Stimulated activated CD8-positive, alpha-beta memory T cell treated with anti-CD3 and anti-CD28 coated beads, Interleukin-2, amount 100 ng/mL, for 1 hour (primary cell): ENCODE data around the gene FBXL2.
A peak's percentile ranks its signal among the peaks of the same experiment; 100 is the strongest.
"Not testable (repeated sequence)": the region's sequence is repeated elsewhere in the genome, so short reads cannot be mapped to it uniquely, and the experiment has no call there.

Source experiments
- DNase-seq, 2 donors: peaks; one replicate each; pipeline ENCODE4 v3.0.0-alpha.2; 2020; ENCODE audit warnings: low read depth in 2 of 2

The FBXL2 gene

DNA sequence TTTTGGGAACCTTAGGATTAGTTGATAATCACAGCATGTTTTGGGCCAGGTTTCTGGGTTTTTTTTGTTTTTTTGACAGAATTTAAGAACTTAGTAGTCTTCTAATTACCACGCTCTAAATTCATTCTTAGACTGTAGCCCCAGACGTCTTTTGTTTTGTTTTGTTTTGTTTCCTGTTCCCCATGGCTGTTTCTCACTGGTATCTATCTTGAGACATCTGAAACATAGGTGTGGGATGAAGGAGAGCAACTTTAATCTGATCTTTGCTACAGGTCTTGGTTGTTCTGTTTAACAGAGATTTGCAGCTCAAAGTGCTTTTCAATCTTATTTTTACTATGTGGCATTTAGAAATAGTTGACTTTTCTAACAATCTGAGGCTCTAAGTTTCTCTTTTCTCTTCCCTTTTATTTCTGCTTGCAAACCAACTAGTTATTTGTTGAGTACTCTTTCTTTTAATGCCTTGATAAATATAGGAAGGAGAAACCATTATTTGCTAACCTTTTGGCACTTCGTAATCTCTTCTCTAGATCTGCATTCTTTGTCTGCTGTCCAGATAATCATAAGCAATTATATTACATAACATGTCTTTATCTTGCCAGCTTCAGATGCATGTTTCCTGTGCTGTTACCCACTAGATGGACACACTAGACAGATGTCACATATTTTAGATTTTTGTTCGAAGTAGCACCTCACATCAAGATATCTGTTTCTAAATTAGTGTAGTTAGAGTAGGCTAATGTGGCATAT is 40.9 kb downstream of the FBXL2 start:
- DNase-seq, result no peak

DNA sequence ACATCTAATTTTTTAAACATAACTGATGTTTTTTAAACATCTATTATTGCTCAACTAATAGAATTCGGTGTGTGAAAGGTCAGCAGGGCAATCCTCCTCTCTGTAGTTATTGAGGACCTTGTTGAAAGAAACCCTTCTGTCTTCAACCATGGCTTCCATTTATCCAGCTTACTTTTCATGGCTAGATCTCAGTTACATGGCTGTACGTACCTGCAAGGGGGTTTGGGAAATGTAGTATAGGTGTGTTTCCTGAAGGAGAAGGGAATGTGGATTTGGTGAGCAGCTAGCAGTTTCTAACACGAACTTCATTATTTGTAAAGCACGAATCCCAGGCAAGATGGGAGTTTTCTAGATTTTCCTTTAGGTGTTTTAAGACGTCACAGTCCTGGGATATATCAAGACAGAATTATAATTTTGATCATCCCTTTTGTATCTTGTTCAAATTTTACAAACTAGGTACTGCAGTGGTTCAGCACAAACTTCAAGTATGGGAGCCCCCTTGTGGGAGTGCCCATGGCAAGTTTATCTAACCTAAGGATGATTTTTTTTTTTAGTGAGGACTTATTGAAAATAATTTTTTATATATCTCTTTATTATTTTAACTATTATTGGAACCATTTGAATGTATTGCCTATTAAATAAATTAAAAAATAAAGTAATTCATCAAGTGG is 41.6 kb downstream of the FBXL2 start:
- DNase-seq, result no peak

DNA sequence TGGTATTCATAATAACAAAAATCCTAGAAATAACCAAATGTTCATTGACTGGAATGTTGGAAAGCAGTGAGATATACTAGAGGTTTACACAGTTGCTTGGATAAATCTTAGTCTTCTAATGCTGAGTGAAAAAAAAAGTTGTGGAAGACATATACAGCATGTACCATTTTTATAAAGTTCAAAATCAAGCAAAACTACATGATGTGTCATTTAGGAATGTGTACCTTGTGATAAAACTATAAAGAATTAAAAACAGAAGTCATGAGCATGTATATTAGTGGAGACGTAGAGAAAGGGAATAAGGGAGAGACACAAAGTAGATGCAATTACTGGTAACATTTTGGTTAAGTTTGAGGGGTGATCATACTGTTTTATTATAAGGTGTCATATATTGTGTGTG is 45.2 kb downstream of the FBXL2 start:
- DNase-seq, result no peak

DNA sequence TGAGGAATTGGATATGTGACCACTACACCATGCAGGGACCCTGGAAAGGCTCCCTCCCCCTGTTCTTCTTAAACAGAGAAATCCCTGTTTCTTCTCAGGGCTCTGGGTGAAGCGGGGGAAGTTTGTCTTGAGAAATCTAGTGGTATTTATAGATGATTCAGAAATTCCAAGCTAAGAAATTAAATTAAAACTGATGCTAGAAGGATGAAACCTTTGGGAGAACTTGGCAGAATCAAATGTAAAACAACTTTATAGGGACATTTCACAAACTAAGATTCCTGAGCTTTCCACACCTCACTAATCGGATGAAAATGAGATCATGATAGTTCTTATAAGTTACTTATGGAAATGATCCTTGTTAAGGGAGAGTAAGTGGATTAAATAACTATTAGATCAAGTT is 54.2 kb downstream of the FBXL2 start:
- DNase-seq, result no peak

DNA sequence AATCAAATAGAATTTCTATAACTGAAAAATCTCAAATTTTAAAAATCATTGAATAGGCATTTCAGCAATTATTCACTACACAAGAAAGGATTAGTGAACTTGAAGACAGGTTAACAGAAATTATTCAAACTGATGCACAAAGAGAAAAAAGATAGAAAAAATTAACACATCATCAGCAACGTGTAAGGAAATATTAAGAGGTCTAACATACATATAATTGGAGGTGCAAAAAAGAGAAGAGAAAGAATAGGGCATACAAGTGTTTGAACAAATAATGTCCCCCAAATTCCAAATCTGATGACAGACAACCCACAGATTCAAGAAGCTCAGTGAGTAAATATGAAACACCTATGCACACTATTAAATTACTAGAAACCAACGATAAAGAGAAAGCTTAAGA is 57.1 kb downstream of the FBXL2 start:
- no peak for DNase-seq

DNA sequence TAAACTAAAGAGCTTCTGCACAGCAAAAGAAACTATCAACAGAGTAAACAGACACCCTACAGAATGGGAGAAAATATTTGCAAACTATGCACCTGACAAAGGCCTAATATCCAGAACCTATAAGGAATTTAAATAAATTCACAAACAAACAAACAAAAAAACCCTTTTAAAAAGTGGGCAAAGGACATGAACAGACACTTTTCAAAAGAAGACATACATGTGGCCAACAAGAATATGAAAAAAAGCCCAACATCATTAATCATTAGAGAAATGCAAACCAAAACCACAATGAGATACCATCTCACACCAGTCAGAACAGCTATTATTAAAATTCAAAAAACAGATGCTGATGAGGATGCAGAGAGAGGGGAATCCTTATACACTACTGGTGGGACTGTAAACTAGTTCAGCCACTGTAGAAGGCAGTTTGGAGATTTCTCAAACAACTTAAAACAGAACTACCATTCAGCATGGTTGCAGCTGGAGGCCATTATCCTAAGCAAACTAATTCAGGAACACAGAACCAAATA is 61.8 kb downstream of the FBXL2 start:
- not testable (repeated sequence) for DNase-seq

DNA sequence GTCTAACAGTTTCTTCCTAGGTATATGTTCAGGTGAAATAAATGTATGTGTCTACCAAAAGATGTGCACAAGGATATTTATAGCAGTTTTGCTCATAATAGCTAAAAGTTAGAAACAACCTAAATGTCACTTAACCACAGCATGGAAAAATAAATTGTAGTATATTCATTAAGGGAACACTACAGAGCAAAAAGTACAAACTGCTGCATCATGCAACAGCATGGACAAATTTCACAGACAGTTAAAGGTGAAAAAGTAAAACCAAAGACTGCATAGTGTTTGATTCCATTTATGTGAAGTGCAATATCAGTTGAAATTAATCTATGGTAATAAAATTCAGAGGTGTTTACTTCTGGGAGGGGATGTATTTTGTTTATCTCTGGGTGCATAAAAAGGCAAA is 62.5 kb downstream of the FBXL2 start:
- DNase-seq, result no peak

DNA sequence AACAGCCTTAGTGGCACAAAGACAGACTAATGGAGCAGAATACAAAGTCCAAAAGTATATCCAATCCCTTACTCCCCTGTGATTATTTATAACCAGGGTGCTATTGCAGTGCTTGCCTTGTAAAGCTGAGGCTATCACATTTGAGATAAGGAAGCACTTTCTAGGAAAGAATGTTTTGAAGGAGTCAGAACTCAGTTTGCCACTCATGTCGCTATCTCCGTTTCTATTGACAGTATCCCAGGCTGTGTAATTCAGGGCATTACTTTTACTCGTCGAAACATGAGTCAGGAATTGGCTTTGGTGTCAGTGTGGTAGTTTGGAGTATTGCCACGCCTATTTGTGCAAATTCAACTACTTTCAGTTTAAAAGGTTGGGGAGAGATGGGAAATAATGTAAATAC is 78.4 kb downstream of the FBXL2 start:
- no peak for DNase-seq

DNA sequence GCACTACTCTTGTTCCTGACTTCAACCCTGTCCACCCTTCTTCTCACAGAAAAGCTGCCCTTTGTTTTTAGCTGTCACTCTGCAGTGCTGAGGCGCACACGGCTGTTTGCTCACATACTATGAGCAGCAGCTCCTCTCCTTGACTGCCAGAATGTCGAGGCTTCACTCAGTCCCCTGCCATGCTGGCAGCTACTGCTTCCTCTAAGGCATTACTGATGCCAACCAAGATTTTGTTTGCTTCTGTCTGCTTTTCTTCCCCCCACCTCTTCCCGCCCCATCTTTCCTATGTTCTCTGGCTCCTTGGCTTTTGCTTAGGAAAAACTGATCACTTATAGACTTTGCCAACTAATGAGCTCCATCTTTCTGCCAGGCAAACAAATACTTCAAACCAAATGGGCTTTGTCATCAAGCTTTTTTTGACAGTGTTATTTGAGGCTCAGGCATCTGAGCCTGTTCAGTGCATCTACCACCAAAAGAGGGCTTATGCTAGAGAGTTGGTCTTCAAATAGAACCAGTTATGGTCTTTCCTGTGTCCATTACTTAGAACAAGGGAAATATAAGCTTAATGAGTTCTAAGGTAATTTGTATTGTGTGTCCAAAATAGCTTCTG is 81.0 kb downstream of the FBXL2 start:
- DNase-seq, result no peak

DNA sequence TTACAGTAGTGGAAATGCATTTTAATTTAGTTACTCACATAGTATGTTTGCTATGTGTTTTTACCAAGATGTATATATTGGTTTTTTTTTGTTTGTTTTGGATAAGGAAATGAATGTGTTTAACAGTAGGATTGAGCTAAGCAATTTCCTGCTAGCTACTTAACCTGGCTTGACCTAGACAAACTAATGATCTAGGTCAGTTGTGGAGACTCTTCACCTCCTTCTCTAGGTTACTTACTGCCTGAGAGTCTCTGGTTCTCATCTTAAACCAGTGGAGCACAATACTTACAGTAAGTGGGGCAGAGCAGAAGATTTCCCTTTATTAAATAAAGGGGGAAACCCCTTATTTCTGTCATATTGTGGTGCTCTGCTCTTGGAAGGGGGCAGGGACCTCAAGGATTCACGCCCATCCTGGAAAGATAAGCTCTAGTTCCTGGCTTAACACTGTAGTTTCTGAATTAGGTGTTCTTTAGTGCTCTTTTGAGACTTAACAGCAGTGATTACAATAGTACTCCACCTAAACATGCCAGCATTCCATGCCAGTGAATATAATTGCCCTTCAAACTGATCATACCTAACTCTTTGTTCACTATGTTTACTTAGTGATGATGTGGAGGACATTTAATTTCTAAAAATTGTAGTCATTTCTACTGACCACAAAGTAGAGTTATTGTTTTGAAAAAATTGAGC is 83.0 kb downstream of the FBXL2 start:
- no peak for DNase-seq

DNA sequence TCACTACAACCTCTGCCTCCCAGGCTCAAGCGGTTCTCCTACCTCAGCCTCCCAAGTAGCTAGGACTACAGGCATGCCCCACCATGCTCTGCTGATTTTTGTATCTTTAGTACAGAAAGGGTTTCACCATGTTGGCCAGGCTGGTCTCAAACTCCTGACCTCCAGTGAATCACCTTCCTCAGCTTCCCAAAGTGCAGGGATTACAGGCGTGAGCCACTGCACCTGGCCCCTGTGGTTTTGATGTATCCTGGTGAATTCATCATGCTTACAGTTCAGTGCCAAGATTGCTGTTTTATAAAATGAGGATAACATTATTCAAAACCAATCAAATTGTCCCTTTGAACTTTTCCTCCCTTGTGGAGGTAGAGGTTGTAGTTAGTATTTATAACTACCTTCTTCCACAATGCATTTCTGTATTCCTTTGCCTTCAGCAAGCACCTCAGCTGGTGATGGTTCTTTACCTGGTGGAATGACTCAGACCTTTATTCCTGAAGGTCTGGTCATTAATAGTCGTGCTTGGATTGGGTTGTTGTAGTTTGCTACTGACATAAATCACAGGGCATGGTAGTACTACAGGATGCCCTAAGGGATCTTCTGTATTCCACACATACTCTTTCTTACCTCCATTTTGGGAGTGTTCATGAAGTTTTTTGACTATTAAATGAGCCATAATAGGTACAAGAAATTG is 86.0 kb downstream of the FBXL2 start:
- DNase-seq, result no peak

DNA sequence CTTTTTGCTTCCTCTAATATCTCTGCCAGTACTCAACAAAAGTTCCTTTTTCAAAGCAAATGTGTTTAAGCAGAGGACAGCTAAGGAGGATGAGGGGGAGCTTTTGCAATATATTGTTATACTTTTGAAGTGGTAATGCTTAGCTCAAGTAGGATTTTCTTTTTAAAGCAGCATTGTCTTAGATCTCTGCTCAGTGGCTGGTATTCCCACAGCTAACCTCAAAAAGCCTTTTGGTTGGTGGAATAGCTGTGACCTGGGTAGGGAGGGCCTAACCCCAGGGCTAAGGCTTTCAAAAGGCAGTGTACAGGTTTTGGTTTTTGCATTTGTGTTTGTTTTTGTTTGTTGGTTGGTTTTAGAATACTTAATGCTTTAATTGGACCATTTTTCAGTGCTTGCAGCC is 86.8 kb downstream of the FBXL2 start:
- DNase-seq, result no peak

DNA sequence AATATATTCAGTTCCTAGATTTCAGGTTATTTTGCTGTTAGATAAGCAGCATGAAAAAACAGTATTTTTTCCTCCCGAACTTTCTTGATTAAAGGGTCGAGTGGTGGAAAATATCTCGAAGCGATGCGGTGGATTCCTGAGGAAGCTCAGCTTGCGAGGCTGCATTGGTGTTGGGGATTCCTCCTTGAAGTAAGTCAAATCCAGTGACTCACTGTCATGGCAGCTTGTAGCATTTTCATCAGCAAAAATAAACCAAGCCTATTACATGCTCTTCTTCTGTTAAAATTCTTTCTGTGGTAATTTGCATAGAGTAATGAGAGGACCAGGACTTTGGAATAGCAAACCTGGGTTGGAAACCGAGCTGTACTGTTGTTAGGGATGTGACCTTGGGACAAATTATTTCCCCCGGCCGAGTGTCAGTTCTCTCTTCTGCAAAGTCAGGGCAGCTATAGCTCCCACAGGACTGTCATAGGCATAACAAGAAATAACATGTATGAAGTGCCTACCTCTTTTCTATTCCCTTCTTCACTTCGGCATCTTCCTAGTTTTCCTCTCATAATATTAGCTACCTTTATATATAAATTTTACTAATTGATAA is 87.4 kb downstream of the FBXL2 start:
- DNase-seq, result no peak

DNA sequence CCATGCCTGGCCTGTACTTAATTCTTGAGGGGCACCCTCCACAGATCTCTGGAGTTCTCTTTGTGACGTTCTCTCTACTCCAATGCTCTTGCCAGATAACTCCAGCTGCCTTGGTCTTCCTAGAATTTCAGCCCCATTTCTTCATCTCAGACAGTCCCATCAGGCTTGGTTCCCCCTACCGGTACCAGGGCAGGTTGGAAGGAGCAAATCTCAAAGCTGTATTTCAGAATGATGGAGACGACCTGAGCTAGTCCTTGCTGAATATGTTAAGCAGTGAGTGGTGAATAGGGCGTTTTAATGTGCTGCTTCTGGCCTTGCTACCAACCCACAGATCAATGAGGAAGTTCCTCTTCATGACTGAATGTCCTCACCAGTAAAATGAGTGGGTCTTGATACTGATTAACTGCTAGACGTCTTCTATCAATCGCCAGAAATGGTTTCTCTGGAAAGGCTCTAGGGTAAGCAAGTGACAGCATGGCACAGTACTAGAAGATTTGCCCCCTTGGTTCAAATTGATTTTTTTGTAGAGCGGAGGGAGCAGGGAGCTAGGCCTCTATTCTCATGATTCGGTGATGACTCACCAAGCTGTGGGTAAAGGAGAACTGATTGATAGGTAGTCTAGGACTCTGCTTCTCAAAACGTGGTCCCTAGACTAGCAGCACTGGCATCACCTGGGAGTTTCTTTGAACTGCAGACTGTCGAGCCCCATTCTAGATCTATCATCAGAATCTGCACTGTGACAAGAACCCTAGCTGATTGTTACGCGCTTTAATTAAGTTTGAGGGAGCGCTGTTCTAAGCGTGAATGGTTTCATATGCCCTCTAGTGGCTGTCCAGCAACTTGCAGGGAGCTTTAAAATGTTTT is 95.2 kb downstream of the FBXL2 start:
- peak in 1 of 2 donors; percentile 16 for DNase-seq

DNA sequence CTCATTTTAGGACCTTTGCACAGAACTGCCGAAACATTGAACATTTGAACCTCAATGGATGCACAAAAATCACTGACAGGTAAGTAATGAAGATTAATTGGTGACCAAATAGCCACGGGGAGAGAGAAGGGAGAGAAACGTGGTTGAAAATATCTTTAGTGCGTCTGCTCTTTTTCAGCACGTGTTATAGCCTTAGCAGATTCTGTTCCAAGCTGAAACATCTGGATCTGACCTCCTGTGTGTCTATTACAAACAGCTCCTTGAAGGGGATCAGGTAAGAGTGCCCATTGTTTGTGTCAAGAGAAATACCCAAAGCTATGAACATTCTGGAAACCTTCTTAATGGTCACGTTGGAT is 95.8 kb downstream of the FBXL2 start:
- no peak for DNase-seq

DNA sequence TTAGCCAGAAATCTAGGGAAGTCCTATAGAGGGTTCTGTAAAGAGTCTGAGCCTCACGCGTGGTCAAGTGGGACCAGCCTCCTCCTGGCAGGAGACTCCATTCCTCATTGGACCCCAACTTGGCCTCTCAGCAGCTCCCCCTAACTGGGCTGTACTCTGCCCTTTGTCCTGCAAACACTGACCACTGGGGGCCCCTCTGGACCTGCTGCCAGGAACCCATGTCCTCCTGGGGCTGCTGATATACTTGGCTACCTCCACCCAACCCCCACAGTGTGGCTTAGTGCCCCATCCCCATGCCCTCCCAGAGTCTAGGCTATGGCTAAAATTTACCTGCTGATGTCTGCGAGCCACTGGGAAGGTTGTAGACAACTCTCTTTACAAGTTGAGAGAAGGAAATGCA is 100.2 kb downstream of the FBXL2 start:
- no peak for DNase-seq

DNA sequence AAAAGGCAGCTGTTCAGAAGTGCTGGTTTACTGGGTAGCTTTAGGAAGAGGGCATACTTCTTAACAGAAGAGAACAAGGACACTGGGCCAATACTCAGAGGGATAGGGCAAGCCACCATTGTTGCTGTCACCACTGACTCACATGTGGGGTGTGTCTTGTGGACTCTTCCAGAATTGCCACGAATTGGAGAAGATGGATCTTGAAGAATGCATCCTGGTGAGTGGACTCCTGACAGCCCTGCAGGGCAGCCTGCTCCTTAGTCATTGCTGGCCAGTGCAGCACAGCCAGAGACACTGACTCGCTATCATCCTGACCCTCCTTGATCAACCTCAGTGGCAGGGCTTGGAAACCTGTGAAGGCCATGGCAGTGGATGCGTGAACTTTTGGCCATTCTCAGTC is 100.7 kb downstream of the FBXL2 start:
- no peak for DNase-seq

DNA sequence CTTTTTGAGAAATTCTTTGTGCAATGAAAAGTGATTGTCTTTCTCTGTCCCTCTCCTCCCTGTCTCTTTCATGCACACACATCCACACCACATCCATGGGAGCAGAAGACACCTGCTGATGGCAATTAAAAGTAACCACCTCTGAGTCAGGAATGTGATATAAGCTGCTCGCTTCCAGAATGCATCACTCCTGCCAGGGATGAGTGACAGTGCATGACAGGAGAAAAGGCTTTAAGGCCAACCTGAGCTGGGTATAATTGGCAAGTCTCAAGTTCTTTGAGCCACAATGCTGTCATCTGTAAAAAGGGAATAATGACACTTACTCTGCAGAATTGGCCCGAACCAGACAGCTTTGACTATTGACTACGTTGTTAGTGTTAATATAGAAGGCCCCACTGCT is 103.4 kb downstream of the FBXL2 start:
- no peak for DNase-seq

DNA sequence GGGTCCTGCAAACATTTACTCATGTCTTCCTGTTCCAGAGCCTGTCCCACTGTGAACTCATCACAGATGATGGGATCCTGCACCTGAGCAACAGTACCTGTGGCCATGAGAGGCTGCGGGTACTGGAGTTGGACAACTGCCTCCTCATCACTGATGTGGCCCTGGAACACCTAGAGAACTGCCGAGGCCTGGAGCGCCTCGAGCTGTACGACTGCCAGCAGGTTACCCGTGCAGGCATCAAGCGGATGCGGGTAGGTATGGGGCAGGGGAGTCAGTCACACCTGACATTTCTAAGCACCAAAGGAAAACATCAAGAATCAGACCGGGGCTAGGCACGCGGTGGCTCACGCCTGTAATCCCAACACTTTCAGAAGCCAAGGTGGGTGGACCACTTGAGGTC is 106.7 kb downstream of the FBXL2 start:
- DNase-seq, result no peak

DNA sequence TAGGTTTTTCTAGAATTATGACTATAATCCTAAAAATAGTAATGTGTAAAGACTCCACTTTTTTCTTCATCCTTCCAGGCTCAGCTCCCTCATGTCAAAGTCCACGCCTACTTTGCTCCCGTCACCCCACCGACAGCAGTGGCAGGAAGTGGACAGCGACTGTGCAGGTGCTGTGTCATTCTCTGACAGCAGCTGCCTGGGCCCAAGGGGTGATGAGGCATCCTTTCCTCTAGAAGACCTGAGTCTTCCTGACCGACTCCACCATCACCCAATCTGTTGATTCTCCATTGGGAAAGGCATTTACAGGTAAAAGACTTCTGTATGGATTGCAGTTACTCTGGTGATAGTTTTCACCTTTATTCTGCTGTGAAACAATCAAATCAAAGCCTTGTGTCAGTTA is 108.2 kb downstream of the FBXL2 start:
- peak in 1 of 2 donors; percentile 4 for DNase-seq

DNA sequence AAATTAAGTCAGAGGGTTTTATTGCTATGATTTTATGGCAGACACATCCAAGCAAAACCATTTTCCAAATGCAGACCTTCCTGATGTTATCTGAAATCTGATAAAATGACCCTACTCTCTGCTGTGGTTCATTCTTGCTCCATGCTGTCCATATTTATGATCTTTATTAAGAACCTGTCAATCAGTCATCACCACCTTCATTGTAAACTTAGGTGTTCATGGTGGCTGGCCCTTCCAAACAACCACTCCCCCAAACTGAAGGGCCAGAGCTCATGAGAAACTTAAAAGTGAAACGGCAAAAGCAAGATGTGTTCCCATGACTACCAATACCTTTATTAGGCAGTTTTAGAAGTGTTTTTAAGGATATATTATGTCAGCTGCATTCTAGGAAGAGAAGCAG is 109.4 kb downstream of the FBXL2 start:
- DNase-seq, result no peak
